NCI-H2227 (cell line): ENCODE measurements around the gene SERPINB1.
"Not testable (repeated sequence)": the region's sequence is repeated elsewhere in the genome, so short reads cannot be mapped to it uniquely, and the experiment has no call there.

Experiments
- DNase-seq: peaks from one replicate; lab custom pipeline; 2025; ENCODE audit not compliant: unreplicated experiment; lab: John Stamatoyannopoulos, UW

The SERPINB1 gene

DNA sequence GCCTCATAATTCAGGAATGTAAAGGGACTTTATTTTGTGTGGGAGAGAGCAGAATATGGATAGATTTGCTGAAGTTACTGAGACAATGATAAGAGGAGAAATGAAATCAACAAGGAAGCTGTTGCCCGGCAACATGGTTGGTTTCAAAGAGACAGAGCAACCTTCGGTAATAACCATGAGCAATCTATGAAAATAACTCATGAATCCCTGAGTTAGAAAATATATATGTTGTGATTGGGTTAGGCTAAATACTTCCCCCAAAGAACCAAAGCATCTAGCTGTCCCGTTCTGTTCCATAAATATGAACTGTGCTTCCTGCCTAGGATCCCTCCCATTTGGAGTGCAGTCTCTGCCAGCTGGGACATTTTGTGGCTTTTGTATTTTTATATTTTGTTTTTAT lies 23.1 kb downstream of the SERPINB1 start:
- DNase-seq = no peak

DNA sequence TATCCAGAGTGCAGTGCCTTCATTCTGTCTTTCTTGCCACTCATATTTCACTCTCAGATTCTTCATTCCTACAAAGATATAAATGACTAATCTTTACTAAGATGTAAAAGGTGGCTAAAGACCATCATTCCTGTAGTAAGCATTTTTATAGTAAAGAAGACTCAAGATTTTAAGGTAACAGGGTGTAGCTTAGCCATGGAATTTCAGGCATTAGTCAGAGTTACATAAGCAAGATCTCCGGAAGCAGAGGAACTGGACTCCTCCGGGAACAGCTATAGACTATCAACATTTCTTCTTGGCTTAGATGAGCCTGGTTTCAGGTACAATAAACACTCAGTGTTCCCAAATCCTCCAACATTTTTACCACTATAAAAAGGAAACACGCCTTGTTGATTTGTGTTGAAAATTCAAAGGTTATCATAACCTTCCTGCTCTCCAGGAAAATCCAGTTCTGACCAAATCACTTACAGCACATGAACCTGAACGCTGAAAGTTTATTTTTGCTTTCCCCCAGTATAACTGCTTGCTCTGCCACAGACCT lies 23.7 kb downstream of the SERPINB1 start:
- DNase-seq = no peak

DNA sequence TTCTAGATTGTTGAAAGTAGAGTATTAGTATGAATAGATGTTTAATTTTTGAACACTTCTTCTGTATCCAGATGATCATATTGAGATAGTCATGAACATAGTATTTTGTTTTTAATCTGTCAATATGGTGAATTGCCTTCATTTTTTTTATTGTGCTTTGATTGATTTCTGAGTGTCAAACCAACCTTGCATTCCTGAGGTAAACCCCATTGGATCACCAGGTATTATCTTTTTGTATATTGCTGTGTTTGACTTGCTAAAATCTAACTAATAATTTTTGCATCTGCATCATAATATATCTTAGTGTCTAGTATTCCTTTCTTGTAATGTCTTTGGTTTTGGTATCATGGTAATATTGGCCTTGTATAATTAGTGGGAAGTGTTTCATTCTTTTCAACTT lies 25.5 kb downstream of the SERPINB1 start:
- no peak for DNase-seq

DNA sequence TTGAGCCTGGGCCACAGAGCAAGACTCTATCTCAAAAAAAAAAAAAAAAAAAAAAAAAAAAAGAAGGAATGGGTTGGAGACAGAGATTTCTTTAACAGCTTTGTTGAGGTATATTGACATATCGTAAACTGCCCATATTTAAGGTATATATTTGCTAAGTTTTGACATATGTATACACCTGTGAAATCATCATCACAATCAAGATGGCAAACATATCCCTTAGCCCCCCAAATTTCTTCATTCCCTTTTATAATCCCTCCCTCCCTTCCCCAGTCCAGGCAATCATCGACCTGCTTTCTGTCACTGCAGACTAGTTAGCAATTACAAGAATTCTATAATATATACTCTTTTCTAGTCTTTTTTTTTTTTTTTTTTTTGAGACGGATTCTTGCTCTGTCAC lies 29.0 kb downstream of the SERPINB1 start:
- DNase-seq = no peak

DNA sequence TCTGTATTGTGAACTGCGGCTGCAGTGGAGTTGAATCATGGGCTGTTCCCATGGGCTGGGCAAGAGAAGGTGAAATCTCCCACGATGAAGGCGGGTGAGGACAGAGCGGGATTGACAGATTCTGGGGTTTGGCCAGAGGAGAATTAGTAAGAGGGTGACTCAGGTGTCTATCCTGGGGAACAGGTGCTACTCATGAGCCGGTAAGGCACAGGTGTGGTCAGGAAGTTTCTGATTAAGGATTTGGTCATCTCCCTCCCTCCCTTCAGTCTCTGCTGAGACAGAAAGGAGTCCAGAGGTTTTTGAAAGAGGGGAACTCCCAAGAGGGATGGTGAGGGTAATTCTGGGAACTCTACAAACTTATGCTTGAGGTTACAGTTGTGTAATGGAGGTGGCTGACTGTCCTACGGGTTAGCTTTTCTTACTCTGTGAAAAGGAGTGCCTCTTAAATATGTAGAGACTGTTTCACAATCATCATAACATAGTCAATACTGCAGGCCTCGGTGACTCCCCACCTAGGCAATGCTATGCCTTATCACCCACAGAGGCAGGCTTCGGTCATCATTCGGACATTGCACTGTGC lies 31.5 kb downstream of the SERPINB1 start:
- DNase-seq = no peak

DNA sequence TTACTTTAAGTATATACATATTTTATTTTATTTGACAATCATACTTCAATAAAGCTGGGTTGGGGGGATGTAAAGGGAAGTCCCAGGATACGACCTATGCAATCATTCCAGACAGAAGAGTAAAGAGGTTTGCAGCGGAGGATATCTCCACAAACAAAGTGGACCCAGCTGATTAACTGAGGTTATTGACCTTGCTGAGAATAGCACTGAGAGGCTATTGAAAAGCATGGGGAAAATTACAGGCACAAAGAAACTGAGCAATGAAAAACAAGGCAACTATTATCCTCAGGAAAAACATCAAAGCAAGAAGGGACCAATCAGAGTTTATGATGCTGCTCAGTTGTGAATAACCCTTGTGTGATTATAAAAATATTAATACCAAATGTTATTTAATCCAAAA lies 32.6 kb downstream of the SERPINB1 start:
- DNase-seq = no peak

DNA sequence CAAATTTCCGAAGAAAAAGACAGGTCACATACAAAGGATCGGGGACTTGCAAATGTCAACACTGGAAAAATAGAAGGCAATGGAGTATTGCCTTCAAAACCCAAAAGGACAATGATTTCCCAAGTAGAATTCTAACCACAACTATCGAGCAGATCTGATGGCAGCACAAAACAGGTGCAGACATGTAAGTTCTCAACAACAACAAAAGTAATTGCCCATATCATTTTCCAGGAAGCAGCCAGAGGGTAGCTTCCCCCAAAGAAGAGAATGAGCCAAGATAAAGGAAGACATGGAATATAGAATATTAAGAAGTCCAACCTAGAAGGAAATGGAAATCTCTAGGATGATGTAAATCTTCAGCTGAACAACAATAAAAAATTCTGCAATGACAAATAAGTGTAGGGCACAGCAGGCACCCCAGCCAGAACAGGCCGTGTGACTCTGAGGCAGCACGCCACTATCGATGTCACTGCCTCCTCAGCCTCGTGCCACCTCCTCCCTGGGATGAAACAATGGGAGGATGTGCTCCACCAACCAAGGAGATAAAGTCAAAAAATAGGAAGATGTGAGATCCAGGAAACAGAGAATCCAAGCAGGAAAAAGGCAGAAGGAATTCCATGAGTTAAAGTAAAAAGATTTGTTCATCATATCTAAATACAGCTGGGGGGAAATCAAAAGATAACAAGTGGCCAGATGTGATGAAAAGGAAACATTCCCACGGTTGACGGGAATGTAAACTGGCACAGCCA lies 34.1 kb downstream of the SERPINB1 start:
- no peak for DNase-seq

DNA sequence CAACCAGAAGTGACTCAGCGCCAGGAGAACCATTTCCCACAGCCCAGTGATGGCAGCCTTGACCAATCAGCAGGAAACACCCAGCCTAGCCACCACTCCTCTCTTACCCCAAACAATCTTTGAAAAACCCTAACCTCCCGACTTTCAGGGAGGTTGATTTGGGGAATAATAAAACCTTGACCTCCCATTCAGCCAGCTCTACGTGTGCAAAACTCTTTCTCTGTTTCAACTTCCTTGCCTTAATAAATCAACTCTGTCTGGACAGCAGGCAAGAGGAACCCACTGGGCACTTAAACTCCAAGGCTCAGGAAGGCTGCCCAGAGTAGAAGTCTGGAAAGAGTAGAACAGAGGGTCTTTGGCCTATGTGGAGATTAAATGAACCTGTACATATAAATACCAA lies 35.0 kb downstream of the SERPINB1 start:
- no peak for DNase-seq

DNA sequence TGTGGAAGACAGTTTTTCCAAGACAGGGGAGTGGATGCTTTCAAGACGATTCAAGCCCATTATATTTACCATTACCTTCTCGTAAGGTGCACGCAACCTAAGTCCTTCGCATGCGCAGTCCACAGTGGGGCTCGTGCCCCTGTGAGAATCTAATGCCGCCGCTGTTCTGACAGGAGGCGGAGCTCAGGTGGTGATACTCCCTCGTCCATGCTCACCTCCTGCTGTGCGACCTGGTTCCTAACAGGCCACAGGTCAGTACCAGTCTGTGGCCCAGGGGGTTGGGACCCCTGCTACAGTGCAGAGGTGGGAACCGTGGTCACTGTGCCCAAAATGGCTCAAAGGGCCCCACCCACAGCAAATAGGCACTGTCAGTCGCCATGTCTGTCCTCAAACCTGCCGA lies 36.6 kb downstream of the SERPINB1 start:
- DNase-seq = no peak

DNA sequence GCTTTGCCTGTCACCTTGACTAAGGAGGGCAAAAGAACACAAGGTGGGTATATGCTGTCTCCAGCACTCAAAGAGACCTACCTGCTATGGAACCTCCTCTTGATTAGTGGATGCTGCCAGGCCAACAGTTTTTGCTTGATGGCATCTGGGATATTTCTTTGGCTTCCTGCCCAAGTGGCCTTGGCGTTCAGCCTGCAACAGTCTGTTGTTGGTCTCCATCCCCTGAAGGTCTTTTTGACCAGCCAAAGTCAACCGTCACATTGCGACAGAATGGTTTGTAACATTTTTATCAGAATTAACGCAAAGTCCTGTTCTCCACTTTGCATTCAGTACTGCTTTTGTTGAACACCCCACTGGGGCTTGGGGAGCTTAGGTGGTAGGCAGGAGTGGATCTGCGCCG lies 37.1 kb downstream of the SERPINB1 start:
- DNase-seq = no peak

DNA sequence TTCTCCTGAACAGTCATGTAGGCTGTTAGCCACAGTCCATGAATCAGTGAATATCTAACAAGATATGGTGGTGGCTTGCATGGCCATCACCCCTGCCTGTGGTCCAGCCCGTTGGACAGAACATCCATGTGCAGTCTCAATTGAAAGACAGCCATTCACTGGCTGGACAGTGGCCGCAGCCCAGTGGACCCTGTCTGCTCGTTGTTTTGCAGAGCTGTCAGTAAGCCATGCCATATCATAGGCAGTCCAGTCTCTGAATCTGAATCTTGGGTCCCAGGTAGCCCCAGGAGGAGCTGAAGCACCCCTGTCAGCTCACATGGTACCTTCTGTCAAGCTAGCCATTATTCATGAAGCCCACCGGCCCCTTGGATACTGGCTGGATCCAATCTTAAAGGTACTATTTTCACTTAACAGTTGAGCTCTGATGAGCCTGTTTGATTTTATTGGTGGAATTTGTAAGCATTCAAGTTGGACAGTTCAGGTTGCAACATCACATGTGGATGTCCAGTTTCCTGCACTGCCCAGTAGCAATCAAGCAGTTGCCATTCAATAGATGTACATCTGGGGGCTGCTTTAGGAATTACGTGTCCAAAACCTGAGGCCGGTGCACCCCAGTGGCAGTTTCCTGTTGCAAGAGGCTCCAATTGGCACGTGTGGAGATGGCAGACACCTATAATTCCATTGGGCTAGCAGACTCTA lies 37.8 kb downstream of the SERPINB1 start:
- no peak for DNase-seq

DNA sequence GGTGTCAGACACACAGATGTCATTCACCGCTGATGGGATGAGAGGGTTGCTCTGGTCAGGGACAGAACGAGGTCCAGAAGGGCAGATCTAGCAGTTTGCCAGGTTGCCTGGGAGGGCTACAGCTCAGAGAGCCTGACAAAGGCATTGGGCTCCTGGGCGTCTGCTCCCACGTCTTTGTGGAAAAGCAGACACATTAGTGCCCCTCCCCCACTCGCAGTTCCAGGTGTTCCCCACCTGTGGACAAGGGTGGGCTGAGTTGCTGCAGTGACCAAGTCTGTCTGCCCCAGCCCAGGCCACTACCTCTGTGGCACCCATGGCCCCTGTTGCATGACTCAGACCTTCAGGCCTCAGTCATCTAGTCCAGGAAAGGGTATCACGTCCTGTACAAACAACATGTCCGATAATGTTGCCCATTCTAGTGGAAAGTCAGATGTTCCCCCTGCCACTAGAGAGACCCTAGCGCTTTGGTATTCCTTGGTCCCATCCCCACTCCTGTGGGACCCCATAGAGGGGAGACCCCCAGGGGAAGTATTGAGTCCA lies 39.1 kb downstream of the SERPINB1 start:
- DNase-seq = no peak

DNA sequence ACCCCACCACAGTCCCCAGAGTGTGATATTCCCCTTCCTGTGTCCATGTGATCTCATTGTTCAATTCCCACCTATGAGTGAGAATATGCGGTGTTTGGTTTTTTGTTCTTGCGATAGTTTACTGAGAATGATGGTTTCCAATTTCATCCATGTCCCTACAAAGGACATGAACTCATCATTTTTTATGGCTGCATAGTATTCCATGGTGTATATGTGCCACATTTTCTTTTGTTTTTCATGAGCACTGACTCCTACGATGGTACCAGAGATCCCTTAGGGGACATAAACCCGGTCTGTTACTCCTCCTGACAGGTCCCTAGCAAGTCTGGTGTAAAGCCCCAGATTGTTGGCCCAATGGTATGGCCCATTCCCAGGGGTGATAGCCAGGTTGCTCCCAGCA lies 40.0 kb downstream of the SERPINB1 start:
- not testable (repeated sequence) for DNase-seq

DNA sequence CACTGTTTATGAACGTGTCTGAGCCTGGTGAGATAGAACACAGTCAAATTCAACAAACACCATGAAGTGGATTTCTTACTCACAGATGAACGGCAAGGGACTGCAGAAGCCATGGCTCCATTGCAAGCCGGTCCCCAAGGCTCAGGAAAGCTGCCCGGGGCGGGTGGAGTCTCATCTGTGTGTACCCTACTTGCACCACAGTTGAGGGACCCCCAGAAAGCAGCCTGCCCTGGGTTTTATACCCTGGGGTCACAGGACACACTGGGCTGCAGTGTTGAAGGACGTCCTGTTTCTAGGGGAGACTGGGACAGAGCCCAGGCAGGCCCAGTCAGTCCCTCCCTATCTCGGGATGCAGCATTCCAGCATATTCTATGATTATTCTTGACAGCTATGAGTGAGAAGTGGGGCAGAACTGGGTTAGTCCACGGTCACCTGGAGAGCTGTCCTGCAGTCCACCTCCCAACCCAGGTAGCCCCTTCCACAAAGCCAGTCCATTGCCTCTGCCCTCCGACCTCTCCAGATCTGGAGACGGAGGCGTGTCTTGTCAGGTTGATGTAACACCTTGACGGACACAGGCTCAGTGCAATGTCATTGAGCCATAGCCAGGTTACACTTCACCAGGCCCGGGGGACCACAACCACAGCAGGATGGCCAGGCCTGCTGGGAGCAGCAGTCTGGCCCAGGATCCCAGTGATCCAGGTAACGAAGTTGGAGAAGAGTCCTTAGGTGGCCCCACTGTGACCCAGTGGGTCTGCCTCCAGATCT lies 40.9 kb downstream of the SERPINB1 start:
- no peak for DNase-seq

DNA sequence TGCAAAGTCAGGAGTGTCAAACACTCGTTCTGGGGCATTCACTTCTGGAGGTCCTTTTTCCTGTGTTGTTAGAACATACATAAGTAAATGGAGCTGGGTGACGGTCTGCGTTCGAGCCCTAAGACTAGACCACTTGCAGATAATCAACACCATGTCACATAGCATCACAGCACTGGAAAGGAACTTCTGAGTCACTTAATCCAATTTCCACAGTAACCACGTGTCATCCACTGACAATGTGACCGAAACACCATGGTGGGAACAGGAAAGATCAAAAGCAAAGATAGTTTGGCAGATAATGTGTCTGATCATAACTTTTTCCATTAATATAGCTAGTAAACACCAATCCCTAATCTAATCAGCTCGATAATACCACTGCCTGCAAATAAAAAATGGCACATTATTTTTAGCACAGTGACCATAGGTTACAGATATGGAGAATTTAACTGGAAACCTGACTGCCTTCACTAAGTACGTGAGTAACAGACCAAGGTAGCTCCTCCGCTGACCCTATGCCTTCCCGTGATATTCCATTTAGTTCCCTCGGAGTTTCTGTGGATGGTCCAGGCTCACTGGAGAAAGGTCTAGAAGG lies 41.6 kb downstream of the SERPINB1 start:
- no peak for DNase-seq

DNA sequence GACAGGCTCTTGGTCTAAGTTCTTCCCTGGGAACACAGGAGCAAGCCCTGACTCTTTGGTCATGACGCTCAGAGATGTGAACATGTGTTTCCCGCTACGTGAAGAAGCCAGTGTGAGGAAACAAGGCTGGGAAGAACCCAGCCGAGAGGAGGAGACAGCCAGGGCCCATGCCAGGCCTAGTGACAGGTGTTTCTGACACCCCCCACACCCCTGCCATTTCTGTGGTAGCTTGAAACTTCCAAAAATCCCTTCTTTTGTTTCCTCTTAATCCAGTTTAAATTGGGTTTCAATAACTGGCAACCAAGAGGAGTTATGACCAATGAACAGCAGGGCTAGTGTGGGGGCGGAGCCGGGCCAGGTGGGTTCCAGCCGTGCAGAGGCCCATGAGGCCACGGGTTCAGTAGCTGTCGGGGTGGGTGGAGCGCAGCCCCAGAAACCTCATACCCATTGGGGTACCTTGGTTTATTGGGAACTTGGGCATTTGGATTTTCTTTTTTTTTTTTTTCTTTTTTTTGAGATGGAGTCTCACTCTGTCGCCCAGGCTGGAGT lies 43.0 kb downstream of the SERPINB1 start:
- no peak for DNase-seq

DNA sequence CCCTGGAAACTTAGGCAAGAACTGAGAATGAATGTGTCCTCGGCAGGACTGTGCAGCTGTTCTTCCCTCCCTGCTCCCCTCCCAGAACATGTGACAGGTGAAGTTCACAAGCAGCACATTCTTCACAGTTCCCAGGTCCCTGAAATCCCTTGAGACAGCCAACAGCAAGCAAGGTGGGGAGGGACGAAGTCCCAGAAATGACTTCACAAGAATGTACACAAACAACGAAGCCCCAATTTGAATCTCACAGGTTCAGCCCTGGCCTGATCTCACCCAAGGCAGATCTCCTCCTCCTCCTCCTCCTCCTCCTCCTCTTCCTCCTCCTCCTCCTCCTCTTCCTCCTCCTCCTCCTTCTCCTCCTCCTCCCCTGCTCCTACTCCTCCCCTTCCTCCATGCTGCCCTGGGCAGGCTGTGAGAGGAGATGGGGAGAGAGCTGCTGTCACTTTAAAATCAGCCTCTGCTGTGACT lies 44.1 kb downstream of the SERPINB1 start:
- no peak for DNase-seq

DNA sequence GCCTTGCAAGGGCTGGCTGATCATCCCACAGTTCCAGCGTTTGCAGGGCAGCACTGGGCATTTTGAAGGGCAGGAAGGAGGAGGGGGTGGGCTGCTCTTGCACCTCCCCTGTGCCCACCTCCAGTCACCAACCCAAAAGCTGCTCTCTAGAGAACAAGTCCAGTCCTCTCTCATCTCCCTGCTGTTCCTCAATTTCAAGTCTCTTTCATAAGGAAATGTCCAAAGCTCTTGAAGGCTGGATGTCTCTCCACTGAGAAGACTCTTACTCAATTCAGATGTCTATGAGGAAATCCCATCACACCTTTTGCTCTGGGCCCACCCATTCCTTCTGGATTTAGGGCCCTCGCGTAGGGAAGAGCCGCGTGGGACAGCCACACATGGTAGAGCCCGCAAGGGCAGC lies 44.8 kb downstream of the SERPINB1 start:
- no peak for DNase-seq

DNA sequence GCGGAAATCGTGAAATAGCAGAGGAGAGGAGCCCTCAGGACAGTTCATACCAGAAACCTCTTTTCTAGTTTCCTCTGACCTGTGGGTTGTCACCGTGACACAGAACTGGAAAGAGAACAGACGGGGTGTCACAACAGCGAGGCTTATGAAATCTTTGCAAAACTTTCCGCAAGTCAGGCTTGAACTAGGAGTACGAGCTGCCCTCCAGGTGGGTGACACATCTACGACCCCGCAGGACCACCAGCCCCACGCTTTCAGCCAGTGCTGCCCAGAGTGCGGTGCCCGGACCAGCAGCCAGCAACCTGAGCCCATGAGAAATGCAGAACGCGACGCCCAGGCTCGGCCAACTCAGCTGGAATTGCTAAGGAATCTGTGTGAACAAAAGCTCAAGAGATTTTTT lies 45.7 kb downstream of the SERPINB1 start:
- no peak for DNase-seq

DNA sequence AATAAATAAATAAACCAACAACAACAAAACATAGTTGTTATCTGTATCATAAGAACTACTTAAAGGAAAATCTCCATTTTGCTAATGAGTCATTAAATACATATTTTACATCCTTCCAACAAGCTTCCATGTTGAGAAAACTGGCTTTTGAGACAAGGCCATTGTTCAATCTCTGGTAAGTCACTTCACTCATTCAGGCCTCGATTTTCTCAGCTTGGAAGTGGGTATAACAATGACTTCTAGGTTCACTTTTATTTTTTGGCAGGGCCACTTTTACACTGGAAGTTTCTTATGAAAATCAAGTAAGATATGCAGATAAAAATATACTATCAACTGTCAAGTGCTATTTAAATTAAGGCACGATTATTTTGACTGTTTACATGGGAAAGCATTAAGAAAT lies 46.5 kb downstream of the SERPINB1 start:
- no peak for DNase-seq
